ENCODE results near the gene RAPGEF6. TPM values are rescaled to one million over a fixed set of nuclear protein-coding genes. Genes with fewer than 3 reads are reported as not detected.

Gene RAPGEF6, protein sequence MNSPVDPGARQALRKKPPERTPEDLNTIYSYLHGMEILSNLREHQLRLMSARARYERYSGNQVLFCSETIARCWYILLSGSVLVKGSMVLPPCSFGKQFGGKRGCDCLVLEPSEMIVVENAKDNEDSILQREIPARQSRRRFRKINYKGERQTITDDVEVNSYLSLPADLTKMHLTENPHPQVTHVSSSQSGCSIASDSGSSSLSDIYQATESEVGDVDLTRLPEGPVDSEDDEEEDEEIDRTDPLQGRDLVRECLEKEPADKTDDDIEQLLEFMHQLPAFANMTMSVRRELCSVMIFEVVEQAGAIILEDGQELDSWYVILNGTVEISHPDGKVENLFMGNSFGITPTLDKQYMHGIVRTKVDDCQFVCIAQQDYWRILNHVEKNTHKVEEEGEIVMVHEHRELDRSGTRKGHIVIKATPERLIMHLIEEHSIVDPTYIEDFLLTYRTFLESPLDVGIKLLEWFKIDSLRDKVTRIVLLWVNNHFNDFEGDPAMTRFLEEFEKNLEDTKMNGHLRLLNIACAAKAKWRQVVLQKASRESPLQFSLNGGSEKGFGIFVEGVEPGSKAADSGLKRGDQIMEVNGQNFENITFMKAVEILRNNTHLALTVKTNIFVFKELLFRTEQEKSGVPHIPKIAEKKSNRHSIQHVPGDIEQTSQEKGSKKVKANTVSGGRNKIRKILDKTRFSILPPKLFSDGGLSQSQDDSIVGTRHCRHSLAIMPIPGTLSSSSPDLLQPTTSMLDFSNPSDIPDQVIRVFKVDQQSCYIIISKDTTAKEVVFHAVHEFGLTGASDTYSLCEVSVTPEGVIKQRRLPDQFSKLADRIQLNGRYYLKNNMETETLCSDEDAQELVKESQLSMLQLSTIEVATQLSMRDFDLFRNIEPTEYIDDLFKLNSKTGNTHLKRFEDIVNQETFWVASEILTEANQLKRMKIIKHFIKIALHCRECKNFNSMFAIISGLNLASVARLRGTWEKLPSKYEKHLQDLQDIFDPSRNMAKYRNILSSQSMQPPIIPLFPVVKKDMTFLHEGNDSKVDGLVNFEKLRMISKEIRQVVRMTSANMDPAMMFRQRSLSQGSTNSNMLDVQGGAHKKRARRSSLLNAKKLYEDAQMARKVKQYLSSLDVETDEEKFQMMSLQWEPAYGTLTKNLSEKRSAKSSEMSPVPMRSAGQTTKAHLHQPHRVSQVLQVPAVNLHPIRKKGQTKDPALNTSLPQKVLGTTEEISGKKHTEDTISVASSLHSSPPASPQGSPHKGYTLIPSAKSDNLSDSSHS (N-terminal part only)
- total RNA-seq (2022) (17.4 and 22.4 TPM in 2 replicates), Bru-seq, nascent RNA (percentile 90 among the genes with signal in this experiment), BruChase-seq, experiment 1, labeled RNA remaining after a 2-hour chase (percentile 98 among the genes with signal in this experiment), BruChase-seq, experiment 2, labeled RNA remaining after a 6-hour chase (percentile 91 among the genes with signal in this experiment)
- long read RNA-seq, partial matches to known transcripts: 2 of 4 reads
- long read RNA-seq, other reads (novel, unspliced or antisense): 2 of 4 reads

DNA sequence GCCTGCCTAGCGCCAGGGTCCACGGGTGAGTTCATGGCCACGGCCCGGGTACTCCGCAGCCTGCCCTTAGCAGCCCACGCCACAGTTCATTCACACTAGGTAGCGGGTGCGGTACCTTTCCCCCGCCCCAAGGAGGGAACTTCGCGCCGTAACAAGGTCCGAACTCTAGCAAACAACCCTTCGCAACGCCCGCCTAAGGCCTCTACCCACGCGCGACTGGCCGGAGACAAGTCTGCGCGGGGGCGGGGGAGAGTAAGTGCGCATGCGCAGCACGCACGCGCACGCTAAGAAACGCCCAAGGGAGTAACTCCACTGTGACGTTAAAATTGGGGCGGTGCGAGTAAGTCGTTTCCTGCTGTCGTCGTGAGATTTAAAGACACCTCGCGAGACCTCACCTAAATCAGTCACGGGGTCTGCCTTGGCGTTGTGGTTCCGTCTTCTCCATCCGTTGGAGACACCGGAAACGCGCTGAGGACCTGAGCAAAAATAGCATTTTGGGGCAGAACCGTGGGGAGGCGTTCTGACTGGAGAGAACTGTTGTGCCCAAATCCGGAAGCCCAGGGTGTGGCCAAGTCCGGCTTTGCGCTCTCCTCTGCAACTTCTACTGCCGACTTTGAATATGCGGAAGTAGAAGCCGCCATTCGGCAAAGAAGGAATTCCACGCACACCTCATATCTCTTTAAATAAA lies at the start of gene RAPGEF6:
TSS of gene RAPGEF6 (minus strand) at position 234 of the 688 bp plus-strand sequence. CDS start at position 35, 199 bp downstream.
- Mint-ChIP-seq H3K9me3 (ENCODE audit: unreplicated experiment) (no peaks in the 10 kb centered on the region), H3K4me3 (ENCODE audit: unreplicated experiment) (peak within 1 kb of the TSS; percentile 95), H3K27me3 (ENCODE audit: insufficient read depth, unreplicated experiment) (no peaks in the 10 kb centered on the region), H3K4me1 (ENCODE audit: low read depth, unreplicated experiment) (no peaks in the 10 kb centered on the region), H3K27ac (ENCODE audit: unreplicated experiment) (peak within 1 kb of the TSS; percentile 95), H3K36me3 (ENCODE audit: insufficient read depth, unreplicated experiment) (peaks cover 23% of the 10 kb centered on the region)
- Histone ChIP-seq H3K27me3 (replicated peaks; ENCODE audit: control insufficient read depth, insufficient read depth, low read length) (no peaks in the 10 kb centered on the region), H3K4me3 (ENCODE audit: low read depth, low read length) (peak within 1 kb of the TSS; percentile 74), H3K36me3 (ENCODE audit: control insufficient read depth, insufficient read depth, low read length) (no peaks in the 10 kb centered on the region), H3K4me1 (peaks cover 5% of the 10 kb centered on the region), H3K9me3 (no peaks in the 10 kb centered on the region)
- BruUV-seq (replicated peaks): no TSS peak
- ChIA-PET POLR2A (interaction anchor here (0.8 kb wide), 1 partner anchor 24 kb away, joined by 4 read pairs; no protein-coding TSS in a partner anchor), CTCF (interaction anchor here (1.3 kb wide), 1 partner anchor 46 kb away, joined by 9 read pairs; no protein-coding TSS in a partner anchor)
- TF ChIP-seq, protein P1, sequence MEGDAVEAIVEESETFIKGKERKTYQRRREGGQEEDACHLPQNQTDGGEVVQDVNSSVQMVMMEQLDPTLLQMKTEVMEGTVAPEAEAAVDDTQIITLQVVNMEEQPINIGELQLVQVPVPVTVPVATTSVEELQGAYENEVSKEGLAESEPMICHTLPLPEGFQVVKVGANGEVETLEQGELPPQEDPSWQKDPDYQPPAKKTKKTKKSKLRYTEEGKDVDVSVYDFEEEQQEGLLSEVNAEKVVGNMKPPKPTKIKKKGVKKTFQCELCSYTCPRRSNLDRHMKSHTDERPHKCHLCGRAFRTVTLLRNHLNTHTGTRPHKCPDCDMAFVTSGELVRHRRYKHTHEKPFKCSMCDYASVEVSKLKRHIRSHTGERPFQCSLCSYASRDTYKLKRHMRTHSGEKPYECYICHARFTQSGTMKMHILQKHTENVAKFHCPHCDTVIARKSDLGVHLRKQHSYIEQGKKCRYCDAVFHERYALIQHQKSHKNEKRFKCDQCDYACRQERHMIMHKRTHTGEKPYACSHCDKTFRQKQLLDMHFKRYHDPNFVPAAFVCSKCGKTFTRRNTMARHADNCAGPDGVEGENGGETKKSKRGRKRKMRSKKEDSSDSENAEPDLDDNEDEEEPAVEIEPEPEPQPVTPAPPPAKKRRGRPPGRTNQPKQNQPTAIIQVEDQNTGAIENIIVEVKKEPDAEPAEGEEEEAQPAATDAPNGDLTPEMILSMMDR (IDR thresholded peaks at IDR 0.05; ENCODE audit: insufficient read depth in 1 of 2, low read depth in 1 of 2, low read length in 1 of 2, severe bottlenecking in 1 of 2, unreplicated experiment in 1 of 2): no peak
- peak; percentile 96 to 99 for DNase-seq
- intact Hi-C loops (cut with micrococcal nuclease; ENCODE audit: unreplicated experiment): loop anchor here (1.0 kb wide), 3 partner anchors 25 to 162 kb away; partner anchors contain the start of gene FNIP1

DNA sequence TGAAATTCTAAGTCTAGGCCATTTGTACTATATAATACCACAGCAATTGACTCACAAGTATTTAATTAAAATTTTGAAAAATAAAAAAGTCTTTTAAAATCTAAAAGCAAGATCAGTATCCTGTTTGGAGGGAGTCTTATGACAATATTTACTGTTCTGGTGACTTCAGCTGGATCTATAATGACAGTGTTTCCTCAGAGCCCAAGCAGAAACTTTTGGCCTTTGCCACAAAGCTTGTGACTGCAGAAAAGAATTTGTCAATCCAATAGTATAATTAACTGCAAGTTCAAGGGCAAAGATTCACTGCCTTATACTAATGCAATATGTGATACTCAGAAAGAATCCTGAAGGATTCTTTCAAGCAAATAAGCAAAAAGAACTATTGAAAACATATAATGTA lies 49.6 kb upstream of the RAPGEF6 start:
- POLR2A ChIA-PET: no interaction called here
- H3K27me3 Mint-ChIP-seq (ENCODE audit: insufficient read depth, unreplicated experiment): no peaks in the 10 kb centered on the region
- Histone ChIP-seq H3K9me3 (no peaks in the 10 kb centered on the region), H3K36me3 (ENCODE audit: control insufficient read depth, insufficient read depth, low read length) (no peaks in the 10 kb centered on the region; the same call in 1 of the 2 replicates), H3K4me1 (no peaks in the 10 kb centered on the region), H3K4me3 (ENCODE audit: low read depth, low read length) (no peak overlapping the region), H3K27me3 (replicated peaks; ENCODE audit: control insufficient read depth, insufficient read depth, low read length) (no peaks in the 10 kb centered on the region)
- H3K4me1 Mint-ChIP-seq (ENCODE audit: low read depth, unreplicated experiment): no peaks in the 10 kb centered on the region
- no peak overlapping the region for H3K27ac Mint-ChIP-seq (ENCODE audit: unreplicated experiment)
- no peak for DNase-seq
- H3K9me3 Mint-ChIP-seq (ENCODE audit: unreplicated experiment): no peaks in the 10 kb centered on the region
- H3K4me3 Mint-ChIP-seq (ENCODE audit: unreplicated experiment): no peak overlapping the region
- TF ChIP-seq, protein P1 (IDR thresholded peaks at IDR 0.05; ENCODE audit: insufficient read depth in 1 of 2, low read depth in 1 of 2, low read length in 1 of 2, severe bottlenecking in 1 of 2, unreplicated experiment in 1 of 2): no peak
- BruUV-seq (replicated peaks): no TSS peak
- H3K36me3 Mint-ChIP-seq (ENCODE audit: insufficient read depth, unreplicated experiment): peaks cover 25% of the 10 kb centered on the region
- intact Hi-C loops (cut with micrococcal nuclease; ENCODE audit: unreplicated experiment): no loop called here
- CTCF ChIA-PET: no interaction called here
